Tibial artery (tissue), 4 donors: Measurements from ENCODE around the gene HGF.
A peak's percentile ranks its signal among the peaks of the same experiment; 100 is the strongest.

Experiments used
- DNase-seq, 2 donors: peaks; one replicate each; pipeline ENCODE4 v3.0.0-alpha.2; 2019
- H3K27ac ChIP-seq, 2 donors: fragments of 200-600 bp; sonication (generic) in 1 of 2; 1 replicate in 1 of 2; 2 replicates in 1 of 2; pipeline ENCODE4 v1.5.1; 2018 to 2019; ENCODE audit warnings: mild to moderate bottlenecking in 1 of 2
- H3K27me3 ChIP-seq, 2 donors: fragments of 200-600 bp; sonication (generic) in 1 of 2; one replicate each; pipeline versions ENCODE4 v1.5.1 to v1.6.0; 2016 to 2019
- H3K36me3 ChIP-seq, 3 donors: fragments of 200-600 bp; sonication (generic) in 2 of 3; one replicate each; pipeline ENCODE4 v1.5.1; 2016 to 2019; ENCODE audit warnings: mild to moderate bottlenecking in 2 of 3
- H3K4me1 ChIP-seq, 4 donors: fragments of 200-600 bp; sonication (generic) in 2 of 4; 1 replicate in 3 of 4; 2 replicates in 1 of 4; pipeline ENCODE4 v1.5.1; 2016 to 2019
- H3K4me3 ChIP-seq, 2 donors: fragments of 200-600 bp; sonication (generic) in 1 of 2; 1 replicate in 1 of 2; 2 replicates in 1 of 2; pipeline ENCODE4 v1.5.1; 2018 to 2019; ENCODE audit warnings: mild to moderate bottlenecking in 2 of 2
- H3K9me3 ChIP-seq, 3 donors: fragments of 200-600 bp; sonication (generic) in 1 of 3; one replicate each; pipeline ENCODE4 v1.5.1; 2016 to 2019
- CTCF ChIP-seq, 2 experiments: fragments of 200-600 bp in 1 of 2; fragments of 450-650 bp in 1 of 2; IDR thresholded peaks; one replicate each; pipeline ENCODE4 v1.5.1; 2017 to 2019; ENCODE audit warnings: antibody characterized with exemption in 2 of 2, mild to moderate bottlenecking in 1 of 2, moderate library complexity in 1 of 2
- intact Hi-C: fragments of 100-400 bp; cut with DNase I; formaldehyde crosslinking; loops from one replicate; pipeline ENCODE4 v1.15.0; 2023; ENCODE audit warnings: low total_unique reads

The HGF gene

DNA sequence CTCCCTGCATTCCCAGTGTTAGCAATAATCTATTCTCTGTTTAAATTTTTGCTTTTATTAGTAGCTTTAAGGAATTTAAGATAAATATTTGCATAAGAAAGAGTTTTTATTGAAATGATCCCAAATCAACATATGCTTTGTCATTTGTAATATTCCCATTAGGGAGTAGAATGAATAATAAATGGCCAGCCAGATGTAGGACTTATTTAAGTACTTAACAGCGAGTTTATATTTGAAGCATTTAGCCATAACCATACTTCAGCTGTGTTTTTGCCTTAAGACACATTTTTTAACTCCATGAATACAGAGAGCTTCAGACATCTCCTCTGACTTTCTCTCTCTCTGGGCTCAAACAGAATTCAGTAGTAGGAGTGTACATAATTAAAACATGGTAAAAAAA is 103.6 kb downstream of the HGF start:
- no peaks in the 10 kb centered on the region for H3K9me3 ChIP-seq
- H3K27ac ChIP-seq = peak overlapping the region in 1 of 2 donors; percentile 16
- no peaks in the 10 kb centered on the region for H3K36me3 ChIP-seq
- intact Hi-C loops = no loop called here
- H3K4me1 ChIP-seq = peaks cover 0 to 61% (median 11%) of the 10 kb centered on the region in 4 donors
- H3K27me3 ChIP-seq = no peaks in the 10 kb centered on the region
- no peak for TF ChIP-seq CTCF (IDR thresholded peaks at IDR 0.05)
- no peak for DNase-seq
- no peak overlapping the region for H3K4me3 ChIP-seq

DNA sequence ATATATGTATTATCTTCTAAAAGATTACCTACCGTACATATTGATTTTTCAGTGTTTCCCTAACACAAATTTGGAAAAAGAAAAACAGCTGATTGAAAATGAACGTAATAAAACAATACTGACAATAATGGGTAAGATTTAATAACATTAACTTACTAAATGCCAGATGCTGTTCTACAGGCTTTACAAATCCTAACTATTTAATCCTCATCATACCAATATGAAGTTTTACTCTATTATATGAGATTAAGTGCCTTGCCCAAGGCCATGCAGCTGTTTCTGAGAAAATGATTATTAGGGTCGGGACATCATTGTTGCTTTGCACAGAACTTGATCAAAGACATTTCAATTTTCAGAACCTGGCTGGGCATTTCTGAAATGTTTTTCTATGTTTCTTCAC is 104.6 kb downstream of the HGF start:
- peaks cover 0 to 58% (median 11%) of the 10 kb centered on the region in 4 donors for H3K4me1 ChIP-seq
- no peaks in the 10 kb centered on the region for H3K9me3 ChIP-seq
- no peak for DNase-seq
- H3K27me3 ChIP-seq = no peaks in the 10 kb centered on the region
- H3K36me3 ChIP-seq = no peaks in the 10 kb centered on the region
- intact Hi-C loops = no loop called here
- H3K4me3 ChIP-seq = no peak overlapping the region
- peak overlapping the region in 1 of 2 donors; percentile 16 for H3K27ac ChIP-seq
- no peak for TF ChIP-seq CTCF (IDR thresholded peaks at IDR 0.05)

DNA sequence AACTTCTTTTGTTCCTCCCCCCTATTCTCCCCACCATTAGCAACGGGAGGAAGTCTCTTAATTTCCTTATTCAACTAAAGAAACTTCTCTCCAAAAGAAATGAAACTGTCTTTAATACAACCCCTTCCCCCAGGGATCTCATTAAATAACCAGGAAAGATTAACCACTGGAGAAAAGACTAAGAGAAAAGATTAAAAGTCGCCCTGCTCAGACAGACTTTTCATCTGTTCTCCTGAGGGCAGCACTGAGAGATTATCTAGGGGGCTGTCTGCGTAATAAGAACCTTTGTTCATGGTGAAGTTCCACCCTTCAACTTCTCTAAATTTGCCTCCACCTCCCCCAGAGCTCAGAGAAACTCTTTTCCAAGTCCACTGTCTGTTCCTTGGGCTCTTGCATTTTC is 105.5 kb downstream of the HGF start:
- no peak overlapping the region for H3K4me3 ChIP-seq
- TF ChIP-seq CTCF (IDR thresholded peaks at IDR 0.05) = no peak
- peak overlapping the region; percentile 51 to 66 for H3K27ac ChIP-seq
- H3K9me3 ChIP-seq = no peaks in the 10 kb centered on the region
- peaks cover 0 to 49% (median 11%) of the 10 kb centered on the region in 4 donors for H3K4me1 ChIP-seq
- intact Hi-C loops = no loop called here
- no peaks in the 10 kb centered on the region for H3K36me3 ChIP-seq
- H3K27me3 ChIP-seq = no peaks in the 10 kb centered on the region
- DNase-seq = no peak

DNA sequence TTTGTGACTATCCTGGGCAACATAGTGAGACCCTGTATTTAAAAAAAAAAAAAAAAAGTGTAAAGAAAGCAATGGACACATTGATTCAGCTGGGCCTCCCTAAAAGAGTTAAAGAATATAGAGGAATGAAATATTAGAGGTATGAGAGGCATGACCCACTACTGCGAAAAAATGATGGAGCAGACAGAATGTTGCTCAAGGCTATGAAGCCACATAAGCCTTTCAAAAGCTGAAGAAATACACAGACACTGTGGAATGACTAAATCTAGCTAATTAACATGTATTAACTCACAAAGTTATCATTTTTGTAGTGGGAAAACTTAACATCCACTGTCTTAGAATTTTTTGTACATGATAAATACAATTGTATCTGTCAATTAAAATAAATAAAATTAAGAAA is 107.3 kb downstream of the HGF start:
- intact Hi-C loops = no loop called here
- Histone ChIP-seq H3K4me3 (no peak overlapping the region), H3K27ac (peak overlapping the region; percentile 51 to 66), H3K9me3 (no peaks in the 10 kb centered on the region), H3K4me1 (peaks cover 0 to 50% (median 13%) of the 10 kb centered on the region in 4 donors), H3K36me3 (no peaks in the 10 kb centered on the region), H3K27me3 (no peaks in the 10 kb centered on the region)
- DNase-seq = no peak
- no peak for TF ChIP-seq CTCF (IDR thresholded peaks at IDR 0.05)

- H3K36me3 ChIP-seq = no peaks in the 10 kb centered on the region
- H3K27ac ChIP-seq = peak overlapping the region in 1 of 2 donors; percentile 66
- peaks cover 0 to 46% (median 15%) of the 10 kb centered on the region in 4 donors for H3K4me1 ChIP-seq
- TF ChIP-seq CTCF (IDR thresholded peaks at IDR 0.05) = no peak
- intact Hi-C loops = no loop called here
- no peaks in the 10 kb centered on the region for H3K9me3 ChIP-seq
- no peaks in the 10 kb centered on the region for H3K27me3 ChIP-seq
- H3K4me3 ChIP-seq = no peak overlapping the region
- DNase-seq = no peak
Measured at GRCh38 chr7:81659697-81660395, 110.0 kb downstream of the HGF start.
